Heart right ventricle (tissue), 16 donors: ENCODE results near the gene SPINK6. TPM values are rescaled to one million over a fixed set of nuclear protein-coding genes. Genes with fewer than 3 reads are reported as not detected.

Source experiments
- ATAC-seq, 8 donors: fragments of 200-7000 bp; cut with Tn5 transposase; one replicate each; pipeline ENCODE4 v1.9.1; 2020; ENCODE audit warnings: mild to moderate bottlenecking in 8 of 8, moderate library complexity in 8 of 8, moderate number of reproducible peaks in 1 of 8
- DNase-seq, 2 donors: peaks; one replicate each; pipeline ENCODE4 v3.0.0-alpha.2; 2020
- H3K27ac ChIP-seq, 10 donors: fragments of 200-600 bp; sonication (generic) in 2 of 10; one replicate each; pipeline versions ENCODE4 v1.5.0 to v1.8.0; 2020 to 2022; ENCODE audit warnings: mild to moderate bottlenecking in 3 of 10
- H3K27me3 ChIP-seq, 7 donors: fragments of 200-600 bp; one replicate each; pipeline ENCODE4 v1.8.0; 2021 to 2022; ENCODE audit warnings: mild to moderate bottlenecking in 2 of 7
- H3K36me3 ChIP-seq, 9 donors: fragments of 200-600 bp; sonication (generic) in 1 of 9; one replicate each; pipeline versions ENCODE4 v1.5.0 to v1.8.0; 2020 to 2022; ENCODE audit warnings: mild to moderate bottlenecking in 2 of 9
- H3K4me1 ChIP-seq, 9 donors: fragments of 200-600 bp; sonication (generic) in 1 of 9; one replicate each; pipeline versions ENCODE4 v1.5.0 to v1.8.0; 2020 to 2022; ENCODE audit warnings: mild to moderate bottlenecking in 4 of 9
- H3K4me3 ChIP-seq, 10 donors: fragments of 200-600 bp; sonication (generic) in 2 of 10; one replicate each; pipeline versions ENCODE4 v1.5.0 to v1.8.0; 2020 to 2022; ENCODE audit warnings: mild to moderate bottlenecking in 7 of 10, moderate library complexity in 2 of 10
- H3K9me3 ChIP-seq, 11 donors: fragments of 200-600 bp in 10 of 11; sonication (generic) in 2 of 11; one replicate each; pipeline versions ENCODE4 v1.5.0 to v1.8.0; 2013 to 2022; ENCODE audit warnings: mild to moderate bottlenecking in 2 of 11, control low read depth in 1 of 11, moderate library complexity in 1 of 11
- CTCF ChIP-seq, 9 donors: fragments of 200-600 bp; sonication (generic) in 2 of 9; IDR thresholded peaks; one replicate each; pipeline versions ENCODE4 v1.5.0 to v1.8.0; 2021 to 2022; ENCODE audit warnings: antibody characterized with exemption in 9 of 9, mild to moderate bottlenecking in 5 of 9, moderate library complexity in 1 of 9
- WGBS, 2 donors: extraction: QIAGEN DNeasy Blood & Tissue Kit; methylation state at CpG; one replicate each; pipeline ENCODE4 v1.1.7; 2013; ENCODE audit warnings: inconsistent platforms in 1 of 2; 5-methylcytosine and 5-hydroxymethylcytosine counted together
- intact Hi-C, 10 donors: fragments of 100-400 bp; cut with DNase I; formaldehyde crosslinking; loops; one replicate each; pipeline versions ENCODE4 v1.11.1 to v1.14.2; 2022
- long read RNA-seq, 3 donors: library from polyadenylated mRNA; unstranded; transcript quantifications; one replicate each; pipeline ENCODE4 v2.0.0, GENCODE V29; 2020 to 2021
- polyA plus RNA-seq, 2 donors: library from polyadenylated mRNA; stranded (reverse); fragments of 200-250 nt; gene quantifications; one replicate each; pipeline ENCODE4 v1.2.3, GENCODE V29; 2013
- total RNA-seq, 10 donors: library from RNA; stranded (reverse); fragmentation: NEBNext Ultra II Directional in 3 of 10; extraction: Animal tissue kit (Norgen Biotek cat#: 25700) in 3 of 10; gene quantifications; one replicate each; pipeline versions ENCODE4 v1.2.1 to v1.2.4, GENCODE V29; 2021 to 2023
- donor health status: Arrhythmogenic right ventricular cardiomyopathy.
- donor health status: ischemic (EF 13 %, LVEDD 7.1; RV severe dilation, severe dysfunction).
- donor health status: healthy with polysubstance abuse.
- donor health status: DM: no; HTN: yes; CAD: no.
- donor health status: DM: no; HTN: no; CAD: no.
- donor health status: ischemic (EF 25% LVEDD 6.9; RV normal size, moderate dysfunction).
- donor health status: ischemic (EF 25% LVEDD 5.7; RV mildly dilated, moderate dysfunction).
- donor health status: healthy.
- donor health status: DM: yes; HTN: yes; CAD: no.
- donor health status: Ischemic cardiomyopathy.
- donor health status: ischemic (EF 35%, LVEDD 5.7; RV mildly dilated, moderate dysfunction).
- donor health status: nonischemic (EF 11% LVEDD 7.7; RV severe dilation, severe dysfunction).
- donor health status: DM: yes; HTN: yes; CAD: no.
- donor health status: PGD.
- donor health status: ischemic (EF 29% LVEDD 5.4; RV normal size, mild dysfunction).
- donor health status: nonischemic (EF 23%, LVEDD 6.1; RV moderate dilation, normal function).

Gene SPINK6
- total RNA-seq = not detected
- polyA plus RNA-seq = not detected
- long read RNA-seq, donor 1 = 0 reads
- long read RNA-seq, donor 2 = 0 reads
- long read RNA-seq, donor 3 = 0 reads

- ATAC-seq = no peak
- Histone ChIP-seq H3K36me3 (no peaks in the 10 kb centered on the region), H3K4me3 (no peak within 1 kb of the TSS), H3K27ac (no peak within 1 kb of the TSS), H3K4me1 (peaks cover 0 to 16% (median 0%) of the 10 kb centered on the region in 9 donors), H3K27me3 (no peaks in the 10 kb centered on the region), H3K9me3 (no peaks in the 10 kb centered on the region)
- no peak for DNase-seq
- no peak for TF ChIP-seq CTCF (IDR thresholded peaks at IDR 0.05)
- intact Hi-C loops = no loop called here
- WGBS, 2 donors = 94 to 99% methylated on average over 2 of the region's 2 CpGs
These were observed at the start of gene SPINK6 for GRCh38 chr5:148202531-148203203. Gene SPINK6 (plus strand): TSS chr5:148203042. CDS start chr5:148203097, 55 bp downstream.

- no peak overlapping the region for H3K27ac ChIP-seq
- no peak for TF ChIP-seq CTCF (IDR thresholded peaks at IDR 0.05)
- no peak overlapping the region for H3K4me3 ChIP-seq
- peaks cover 0 to 22% (median 0%) of the 10 kb centered on the region in 11 donors for H3K9me3 ChIP-seq
- ATAC-seq = no peak
- WGBS, 2 donors = 91 to 93% methylated on average over 1 of the region's 1 CpG
- H3K27me3 ChIP-seq = no peaks in the 10 kb centered on the region
- no peaks in the 10 kb centered on the region for H3K36me3 ChIP-seq
- H3K4me1 ChIP-seq = no peaks in the 10 kb centered on the region
- no peak for DNase-seq
- intact Hi-C loops = no loop called here
These were observed 46.2 kb upstream of the SPINK6 start for GRCh38 chr5:148156609-148157008.

GRCh38 chr5:148162038-148162437 is 40.8 kb upstream of the SPINK6 start:
- DNase-seq = no peak
- intact Hi-C loops = no loop called here
- Histone ChIP-seq H3K27ac (no peak overlapping the region), H3K27me3 (no peaks in the 10 kb centered on the region), H3K4me1 (no peaks in the 10 kb centered on the region), H3K36me3 (no peaks in the 10 kb centered on the region), H3K9me3 (peaks cover 0 to 4% (median 0%) of the 10 kb centered on the region in 11 donors), H3K4me3 (no peak overlapping the region)
- ATAC-seq = peak in 2 of 8 donors; percentile 86 to 88
- 40 to 63% methylated on average over 1 of the region's 1 CpG for WGBS, 2 donors
- no peak for TF ChIP-seq CTCF (IDR thresholded peaks at IDR 0.05)

GRCh38 chr5:148163345-148163744 is 39.5 kb upstream of the SPINK6 start:
- TF ChIP-seq CTCF (IDR thresholded peaks at IDR 0.05) = no peak
- DNase-seq = no peak
- intact Hi-C loops = no loop called here
- Histone ChIP-seq H3K36me3 (no peaks in the 10 kb centered on the region), H3K4me1 (no peaks in the 10 kb centered on the region), H3K27ac (no peak overlapping the region), H3K27me3 (no peaks in the 10 kb centered on the region), H3K4me3 (no peak overlapping the region), H3K9me3 (no peaks in the 10 kb centered on the region)
- 96 to 98% methylated on average over 1 of the region's 1 CpG for WGBS, 2 donors
- ATAC-seq = no peak
